Measurements from ENCODE around the gene C19orf12.

GRCh38 chr19:29717051-29717450, 2.0 kb upstream of the C19orf12 start:
- no peak for TF ChIP-seq MAX (CRISPR knock-in tag; IDR thresholded peaks at IDR 0.05)
- no peak for TF ChIP-seq CTCF (IDR thresholded peaks at IDR 0.05)
